ENCODE data around the gene PLEKHN1. TPM values are rescaled to one million over a fixed set of nuclear protein-coding genes. Genes with fewer than 3 reads are reported as not detected.
"Not testable (repeated sequence)": the region's sequence is repeated elsewhere in the genome, so short reads cannot be mapped to it uniquely, and the experiment has no call there.

The PLEKHN1 gene
- total RNA-seq, 1 donor from 2014 or later: not detected

GRCh38 chr1:1012736-1013104, 46.4 kb downstream of the PLEKHN1 start:
- DNase-seq; ATAC-seq (ENCODE audit: poor library complexity); intact Hi-C loops (cut with DNase I): not testable (repeated sequence)

GRCh38 chr1:1013105-1013921, 47.0 kb downstream of the PLEKHN1 start, which contains the start of gene ISG15:
Gene ISG15, plus strand, starts transcription at chr1:1013497. Its CDS starts 77 bp downstream, at chr1:1013574.
- intact Hi-C loops (cut with DNase I): no loop called here
- DNase-seq: peak; percentile 97
- peak; percentile 95 for ATAC-seq (ENCODE audit: poor library complexity)

- ATAC-seq (ENCODE audit: poor library complexity): peak; percentile 23
- intact Hi-C loops (cut with DNase I): no loop called here
- DNase-seq: no peak
Observed at GRCh38 chr1:1013922-1014648, 47.8 kb downstream of the PLEKHN1 start.

GRCh38 chr1:1014799-1015681, 48.8 kb downstream of the PLEKHN1 start:
- ATAC-seq (ENCODE audit: poor library complexity): no peak
- intact Hi-C loops (cut with DNase I): no loop called here
- DNase-seq: no peak

GRCh38 chr1:1017397-1018320, 51.4 kb downstream of the PLEKHN1 start:
- intact Hi-C loops (cut with DNase I): not testable (repeated sequence)

GRCh38 chr1:1018321-1018685, 52.0 kb downstream of the PLEKHN1 start:
- ATAC-seq (ENCODE audit: poor library complexity); DNase-seq; intact Hi-C loops (cut with DNase I): not testable (repeated sequence)

More at GRCh38 chr1:1017397-1018320, 51.4 kb downstream of the PLEKHN1 start:
- not testable (repeated sequence) for DNase-seq; ATAC-seq (ENCODE audit: poor library complexity)

- DNase-seq (peak; percentile 90), ATAC-seq (ENCODE audit: poor library complexity) (peak; percentile 94)
- intact Hi-C loops (cut with DNase I): no loop called here
Observed at GRCh38 chr1:1019122-1019999, 53.1 kb downstream of the PLEKHN1 start.

- intact Hi-C loops (cut with DNase I): no loop called here
- DNase-seq (no peak), ATAC-seq (ENCODE audit: poor library complexity) (peak; percentile 53)
Observed at GRCh38 chr1:1020000-1020404, 53.7 kb downstream of the PLEKHN1 start, which contains the start of gene AGRN. Gene AGRN, plus strand, starts transcription at chr1:1020120. Its CDS starts 53 bp downstream, at chr1:1020173.

- intact Hi-C loops (cut with DNase I): no loop called here
- no peak for DNase-seq
- peak; percentile 2 for ATAC-seq (ENCODE audit: poor library complexity)
Observed at GRCh38 chr1:1020415-1021009, 54.2 kb downstream of the PLEKHN1 start.

GRCh38 chr1:1021010-1021919, 55.0 kb downstream of the PLEKHN1 start:
- intact Hi-C loops (cut with DNase I): no loop called here
- peak; percentile 80 for DNase-seq
- ATAC-seq (ENCODE audit: poor library complexity): peak; percentile 11

GRCh38 chr1:1021920-1022259, 55.6 kb downstream of the PLEKHN1 start:
- intact Hi-C loops (cut with DNase I): no loop called here
- no peak for DNase-seq
- no peak for ATAC-seq (ENCODE audit: poor library complexity)

GRCh38 chr1:1022302-1023009, 56.2 kb downstream of the PLEKHN1 start:
- intact Hi-C loops (cut with DNase I): no loop called here
- DNase-seq (no peak), ATAC-seq (ENCODE audit: poor library complexity) (no peak)

- no peak for ATAC-seq (ENCODE audit: poor library complexity)
- intact Hi-C loops (cut with DNase I): no loop called here
- DNase-seq: no peak
Observed at GRCh38 chr1:1023700-1024099, 57.4 kb downstream of the PLEKHN1 start.

- ATAC-seq (ENCODE audit: poor library complexity) (no peak), DNase-seq (no peak)
- intact Hi-C loops (cut with DNase I): no loop called here
Observed at GRCh38 chr1:1024149-1024770, 58.0 kb downstream of the PLEKHN1 start.
